Measurements from ENCODE around the gene MATN3. TPM values are rescaled to one million over a fixed set of nuclear protein-coding genes. Genes with fewer than 3 reads are reported as not detected.
"Not testable (repeated sequence)": the region's sequence is repeated elsewhere in the genome, so short reads cannot be mapped to it uniquely, and the experiment has no call there.

The MATN3 gene
- total RNA-seq, 4 donors from 2014 or later: 0.34 to 0.76 (median 0.60) TPM

DNA sequence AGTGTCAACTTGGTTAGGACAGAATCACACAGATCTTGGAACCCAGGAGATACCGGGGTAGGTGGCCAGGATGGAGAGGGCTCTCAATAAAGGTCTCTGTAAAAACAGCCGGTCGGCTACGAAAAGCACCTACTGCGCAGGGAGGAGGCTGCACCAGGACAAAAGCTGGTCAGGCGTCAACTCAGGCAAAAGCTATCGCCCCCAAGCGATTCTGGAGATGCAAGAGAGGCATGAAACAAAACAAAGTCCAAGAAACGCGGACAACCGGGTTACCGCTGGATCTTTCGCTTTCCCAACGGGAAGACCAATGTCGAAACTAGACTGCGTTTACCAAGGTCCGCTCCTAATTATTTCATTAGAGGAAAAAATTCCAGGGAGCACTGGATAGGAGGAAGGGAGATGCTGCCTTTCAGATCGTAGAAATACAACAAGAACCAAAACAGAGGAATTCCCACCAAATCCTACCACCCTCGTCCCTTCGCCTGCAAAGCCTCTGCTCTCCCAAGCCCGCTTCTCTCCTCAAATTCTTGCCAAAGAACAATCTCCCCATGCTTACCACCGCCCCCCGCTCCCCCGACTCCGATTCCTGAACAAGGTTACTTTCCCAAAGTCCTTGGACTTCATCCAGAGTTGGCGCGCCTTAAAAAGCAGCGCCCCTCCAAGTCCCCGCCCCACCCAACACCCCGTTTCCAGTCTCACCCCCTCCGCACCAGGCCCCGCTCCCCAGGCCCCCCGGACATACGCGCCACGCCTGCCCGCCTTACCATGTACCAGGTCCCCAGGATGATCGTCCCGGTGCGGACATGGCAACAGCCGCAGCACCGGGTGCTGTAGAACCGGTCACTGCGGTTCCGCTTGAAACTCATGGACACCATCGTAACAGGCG is 38.4 kb upstream of the MATN3 start:
- TF ChIP-seq, protein P1, sequence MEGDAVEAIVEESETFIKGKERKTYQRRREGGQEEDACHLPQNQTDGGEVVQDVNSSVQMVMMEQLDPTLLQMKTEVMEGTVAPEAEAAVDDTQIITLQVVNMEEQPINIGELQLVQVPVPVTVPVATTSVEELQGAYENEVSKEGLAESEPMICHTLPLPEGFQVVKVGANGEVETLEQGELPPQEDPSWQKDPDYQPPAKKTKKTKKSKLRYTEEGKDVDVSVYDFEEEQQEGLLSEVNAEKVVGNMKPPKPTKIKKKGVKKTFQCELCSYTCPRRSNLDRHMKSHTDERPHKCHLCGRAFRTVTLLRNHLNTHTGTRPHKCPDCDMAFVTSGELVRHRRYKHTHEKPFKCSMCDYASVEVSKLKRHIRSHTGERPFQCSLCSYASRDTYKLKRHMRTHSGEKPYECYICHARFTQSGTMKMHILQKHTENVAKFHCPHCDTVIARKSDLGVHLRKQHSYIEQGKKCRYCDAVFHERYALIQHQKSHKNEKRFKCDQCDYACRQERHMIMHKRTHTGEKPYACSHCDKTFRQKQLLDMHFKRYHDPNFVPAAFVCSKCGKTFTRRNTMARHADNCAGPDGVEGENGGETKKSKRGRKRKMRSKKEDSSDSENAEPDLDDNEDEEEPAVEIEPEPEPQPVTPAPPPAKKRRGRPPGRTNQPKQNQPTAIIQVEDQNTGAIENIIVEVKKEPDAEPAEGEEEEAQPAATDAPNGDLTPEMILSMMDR (IDR thresholded peaks at IDR 0.05): no peak
- TF ChIP-seq POLR2AphosphoS5 (IDR thresholded peaks at IDR 0.05) (no peak), EP300 (IDR thresholded peaks at IDR 0.05) (no peak)

DNA sequence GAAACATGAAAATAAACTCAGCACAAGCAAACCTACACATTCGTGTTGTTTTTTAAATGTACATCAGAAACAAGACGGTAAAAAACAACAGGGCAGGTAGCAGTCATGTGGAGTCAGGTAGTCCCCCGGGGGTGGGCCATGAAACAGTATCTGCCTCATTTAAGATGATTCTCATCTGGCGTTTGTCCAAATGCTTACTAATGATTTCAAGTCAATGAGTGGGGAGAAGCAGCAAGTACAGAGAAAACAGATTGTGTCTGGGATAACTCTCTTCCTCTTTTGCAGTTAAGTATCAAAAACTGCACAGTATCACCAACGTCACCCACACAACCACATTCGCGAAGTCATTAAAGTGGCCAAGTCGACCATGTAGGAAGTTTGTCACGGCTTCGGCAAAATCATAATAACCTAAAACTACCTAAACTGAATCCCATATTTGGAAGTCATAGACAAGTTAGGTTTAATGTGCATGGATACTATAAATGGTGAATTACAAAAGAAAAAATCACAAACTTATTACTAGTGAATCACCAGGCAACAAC is 37.7 kb upstream of the MATN3 start:
- Histone ChIP-seq H3K9me3 (no peaks in the 10 kb centered on the region), H3K4me3 (peak overlapping the region; percentile 95), H3K4me1 (peaks cover 54% of the 10 kb centered on the region), H3K27ac (peak overlapping the region; percentile 98), H3K27me3 (no peaks in the 10 kb centered on the region), H3K36me3 (peaks cover 3% of the 10 kb centered on the region)
- TF ChIP-seq POLR2A (IDR thresholded peaks at IDR 0.05): peak in 1 of 2 donors; percentile 49
- no peak for TF ChIP-seq POLR2AphosphoS5 (IDR thresholded peaks at IDR 0.05)
- TF ChIP-seq, protein P1 (IDR thresholded peaks at IDR 0.05): no peak
- TF ChIP-seq EP300 (IDR thresholded peaks at IDR 0.05): no peak
- WGBS: 1% methylated on average over 10 of the region's 10 CpGs
- no peak for DNase-seq (ENCODE audit: low spot score in 2 of 2)

More for the DNA sequence above, 38.4 kb upstream of the MATN3 start:
- no peaks in the 10 kb centered on the region for H3K9me3 ChIP-seq
- WGBS: under 1% methylated on average over 41 of the region's 47 CpGs
- peaks cover 3% of the 10 kb centered on the region for H3K36me3 ChIP-seq
- peak in 1 of 2 donors; percentile 68 for DNase-seq (ENCODE audit: low spot score in 2 of 2)
- H3K4me1 ChIP-seq: peaks cover 47% of the 10 kb centered on the region
- peak overlapping the region; percentile 95 for H3K4me3 ChIP-seq
- H3K27ac ChIP-seq: peak overlapping the region; percentile 98
- no peaks in the 10 kb centered on the region for H3K27me3 ChIP-seq

DNA sequence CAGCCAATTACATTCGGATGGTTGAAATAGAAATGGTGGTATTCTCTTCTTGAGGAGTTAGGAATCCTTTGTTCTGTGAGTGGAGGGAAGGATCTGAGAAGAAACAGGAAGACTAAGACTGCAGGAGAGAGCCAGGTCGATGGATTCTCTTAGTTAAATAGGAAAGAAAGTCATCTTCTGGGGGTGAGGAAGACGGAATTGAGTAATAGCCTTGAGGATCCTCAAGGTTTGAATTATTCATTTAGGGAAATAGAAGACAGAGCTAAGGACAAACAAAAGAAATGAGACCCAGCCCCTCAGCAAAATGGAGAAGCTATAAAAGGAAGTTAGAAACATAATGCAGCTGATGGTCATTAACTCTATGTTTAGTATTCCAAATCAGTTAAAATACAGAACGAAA is 37.2 kb upstream of the MATN3 start:
- H3K27me3 ChIP-seq: no peaks in the 10 kb centered on the region
- TF ChIP-seq POLR2AphosphoS5 (IDR thresholded peaks at IDR 0.05): no peak
- TF ChIP-seq POLR2A (IDR thresholded peaks at IDR 0.05): no peak
- no peak for TF ChIP-seq EP300 (IDR thresholded peaks at IDR 0.05)
- H3K4me3 ChIP-seq: peak overlapping the region; percentile 95
- H3K4me1 ChIP-seq: peaks cover 60% of the 10 kb centered on the region
- H3K27ac ChIP-seq: peak overlapping the region; percentile 98
- peaks cover 3% of the 10 kb centered on the region for H3K36me3 ChIP-seq
- DNase-seq (ENCODE audit: low spot score in 2 of 2): no peak
- 4% methylated on average over 4 of the region's 4 CpGs for WGBS
- no peaks in the 10 kb centered on the region for H3K9me3 ChIP-seq

DNA sequence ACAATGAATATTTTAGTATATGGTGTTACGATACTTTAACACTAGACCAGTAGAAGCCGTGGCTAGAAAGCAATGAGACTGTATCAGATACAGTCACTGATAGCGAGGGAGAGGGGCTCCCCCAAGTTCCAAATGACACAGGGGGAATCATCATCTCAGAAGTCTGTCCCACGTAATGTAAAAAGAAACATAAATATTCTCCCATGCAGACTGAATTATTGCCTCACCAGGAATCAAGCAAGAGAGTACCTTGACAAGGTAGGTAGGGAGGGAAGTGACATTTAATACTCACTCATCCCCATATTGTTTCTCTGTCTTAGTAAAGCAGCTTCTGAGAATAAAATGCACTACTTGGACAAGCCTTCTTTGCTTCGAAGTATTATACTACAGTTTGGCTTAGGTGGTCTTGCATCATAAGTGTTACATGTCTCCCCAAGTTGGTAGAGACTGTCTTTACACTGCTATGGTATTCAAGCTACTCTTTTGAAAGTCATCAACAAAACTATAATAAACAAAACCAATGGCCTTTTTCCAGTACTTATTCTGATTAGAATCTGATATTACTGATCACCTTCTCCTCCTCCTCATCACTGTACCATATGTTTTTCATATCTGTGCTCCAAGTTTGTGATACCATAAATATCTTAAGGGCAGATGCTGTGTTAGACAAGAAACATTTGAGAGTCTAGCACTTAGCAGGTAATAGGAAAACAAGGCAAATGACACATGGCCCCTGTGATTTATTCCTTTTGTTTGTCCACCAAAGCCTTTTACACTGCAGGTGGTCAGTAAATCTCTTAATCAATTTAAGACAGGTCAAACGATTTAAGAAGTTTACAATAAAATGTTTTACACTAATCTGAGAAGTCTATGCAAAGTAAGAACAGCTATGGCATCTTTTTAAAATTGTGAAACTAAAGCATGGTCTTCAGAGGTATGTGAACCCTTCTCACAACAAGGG is 36.3 kb upstream of the MATN3 start:
- WGBS: 45% methylated on average over 6 of the region's 6 CpGs
- peaks cover 69% of the 10 kb centered on the region for H3K4me1 ChIP-seq

DNA sequence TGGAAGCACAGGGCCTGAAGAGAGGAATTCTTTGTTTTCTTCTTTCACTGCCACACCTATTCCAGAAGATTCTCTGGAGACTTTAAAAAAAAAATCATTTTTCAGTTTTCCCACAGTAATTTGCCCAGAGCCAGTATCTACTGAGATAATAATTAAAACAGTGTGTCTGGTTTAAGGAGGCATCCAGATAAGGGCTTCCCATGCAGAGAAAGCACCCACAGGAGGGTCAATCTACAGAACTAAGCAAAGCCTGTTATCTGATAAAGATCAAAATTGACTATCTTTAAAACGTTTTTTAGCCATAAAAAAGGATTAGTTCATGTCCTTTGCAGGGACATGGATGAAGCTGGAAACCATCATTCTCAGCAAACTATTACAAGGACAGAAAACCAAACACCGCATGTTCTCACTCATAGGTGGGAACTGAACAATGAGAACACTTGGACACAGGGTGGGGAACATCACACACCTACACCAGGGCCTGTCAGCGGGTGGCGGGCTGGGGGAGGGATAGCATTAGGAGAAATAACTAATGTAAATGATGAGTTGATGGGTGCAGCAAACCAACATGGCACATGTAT is 33.3 kb upstream of the MATN3 start:
- H3K36me3 ChIP-seq; H3K27ac ChIP-seq; DNase-seq (ENCODE audit: low spot score in 2 of 2); H3K9me3 ChIP-seq; H3K4me3 ChIP-seq; H3K27me3 ChIP-seq: not testable (repeated sequence)
- WGBS: 64% methylated on average over 4 of the region's 4 CpGs
- peaks cover 78% of the 10 kb centered on the region for H3K4me1 ChIP-seq

More for the DNA sequence above, 36.3 kb upstream of the MATN3 start:
- DNase-seq (ENCODE audit: low spot score in 2 of 2): no peak
- no peak for TF ChIP-seq POLR2A (IDR thresholded peaks at IDR 0.05)
- no peak for TF ChIP-seq EP300 (IDR thresholded peaks at IDR 0.05)
- TF ChIP-seq, protein P1 (IDR thresholded peaks at IDR 0.05): no peak
- TF ChIP-seq POLR2AphosphoS5 (IDR thresholded peaks at IDR 0.05): no peak
- peak overlapping the region; percentile 95 for H3K4me3 ChIP-seq
- peak overlapping the region; percentile 98 for H3K27ac ChIP-seq
- H3K9me3 ChIP-seq: no peaks in the 10 kb centered on the region
- peaks cover 3% of the 10 kb centered on the region for H3K36me3 ChIP-seq
- no peaks in the 10 kb centered on the region for H3K27me3 ChIP-seq
